GM11168 (cell line): ENCODE data around the gene NAIP.
"Not testable (repeated sequence)": the region's sequence is repeated elsewhere in the genome, so short reads cannot be mapped to it uniquely, and the experiment has no call there.

Source experiments
- in situ Hi-C: fragments of 300-500 bp; cut with MboI; formaldehyde crosslinking; loops from one replicate; pipeline ENCODE4 v1.12.0; 2022; ENCODE audit warnings: low sequenced_read_pairs; ENCODE audit not compliant: unreplicated experiment

NAIP gene

GRCh38 chr5:71025289-71025953, at the start of gene NAIP:
TSS of gene NAIP (minus strand) at chr5:71025339. CDS start at chr5:71012915, 12,424 bp downstream.
- in situ Hi-C loops, result not testable (repeated sequence)

- in situ Hi-C loops, result not testable (repeated sequence)
Measured at GRCh38 chr5:71067262-71067928, 42.3 kb upstream of the NAIP start, which contains the start of gene GTF2H2. TSS of gene GTF2H2 (minus strand) at chr5:71067676. CDS start at chr5:71062763, 4,913 bp downstream.

GRCh38 chr5:71061322-71061721, 36.2 kb upstream of the NAIP start:
- in situ Hi-C loops, result not testable (repeated sequence)

GRCh38 chr5:71059426-71059825, 34.3 kb upstream of the NAIP start:
- in situ Hi-C loops, result not testable (repeated sequence)

GRCh38 chr5:71044808-71045207, 19.7 kb upstream of the NAIP start:
- in situ Hi-C loops, result not testable (repeated sequence)

- in situ Hi-C loops, result not testable (repeated sequence)
Measured at GRCh38 chr5:71044128-71044527, 19.0 kb upstream of the NAIP start.

GRCh38 chr5:71031046-71031776, 6.1 kb upstream of the NAIP start:
- in situ Hi-C loops, result not testable (repeated sequence)

- in situ Hi-C loops, result loop anchor here (25.0 kb wide), 1 partner anchor 1408 kb away; no protein-coding TSS in a partner anchor
Measured at GRCh38 chr5:71020643-71021042, 4.5 kb downstream of the NAIP start.

- in situ Hi-C loops, result loop anchor here (10.0 to 25.0 kb wide), 2 partner anchors 554 to 1406 kb away; no protein-coding TSS in a partner anchor
Measured at GRCh38 chr5:71018376-71019005, 6.6 kb downstream of the NAIP start.

GRCh38 chr5:71014176-71014575, 11.0 kb downstream of the NAIP start:
- in situ Hi-C loops, result loop anchor here (10.0 to 25.0 kb wide), 2 partner anchors 549 to 1402 kb away; no protein-coding TSS in a partner anchor

- in situ Hi-C loops, result loop anchor here (10.0 to 25.0 kb wide), 2 partner anchors 549 to 1401 kb away; no protein-coding TSS in a partner anchor
Measured at GRCh38 chr5:71013575-71013974, 11.6 kb downstream of the NAIP start.

- in situ Hi-C loops, result loop anchor here (10.0 to 25.0 kb wide), 2 partner anchors 546 to 1399 kb away; no protein-coding TSS in a partner anchor
Measured at GRCh38 chr5:71011194-71011792, 13.8 kb downstream of the NAIP start.

- in situ Hi-C loops, result loop anchor here (25.0 kb wide), 1 partner anchor 1395 kb away; no protein-coding TSS in a partner anchor
Measured at GRCh38 chr5:71006983-71007382, 18.2 kb downstream of the NAIP start.

- in situ Hi-C loops, result not testable (repeated sequence)
Measured at GRCh38 chr5:70984882-70985281, 40.3 kb downstream of the NAIP start.

- in situ Hi-C loops, result loop anchor here (25.0 kb wide), 1 partner anchor 880 kb away; no protein-coding TSS in a partner anchor
Measured at GRCh38 chr5:70967220-70967619, 57.9 kb downstream of the NAIP start.

GRCh38 chr5:70964531-70964930, 60.6 kb downstream of the NAIP start:
- in situ Hi-C loops, result loop anchor here (25.0 kb wide), 1 partner anchor 877 kb away; no protein-coding TSS in a partner anchor

GRCh38 chr5:70953068-70953467, 72.1 kb downstream of the NAIP start:
- in situ Hi-C loops, result loop anchor here (25.0 kb wide), 1 partner anchor 866 kb away; no protein-coding TSS in a partner anchor

- in situ Hi-C loops, result not testable (repeated sequence)
Measured at GRCh38 chr5:70932560-70932959, 92.6 kb downstream of the NAIP start.

- in situ Hi-C loops, result not testable (repeated sequence)
Measured at GRCh38 chr5:70931709-70932368, 93.3 kb downstream of the NAIP start.
